HEK293T (cell line): Measurements from ENCODE around the gene ANKRD11.

ENCODE experiments used
- CTCF ChIA-PET: fragments of 350-600 bp; formaldehyde crosslinking; extraction: SDS; loops from one replicate; lab custom pipeline; 2021; ENCODE audit warnings: antibody characterized with exemption, inconsistent platforms; lab: Yijun Ruan, JAX
- POLR2A ChIA-PET: fragments of 350-600 bp; formaldehyde crosslinking; extraction: SDS; loops from one replicate; lab custom pipeline; 2020; ENCODE audit warnings: antibody characterized with exemption, inconsistent platforms; lab: Yijun Ruan, JAX
- DNase-seq: peaks from one replicate; pipeline ENCODE4 v3.0.0; 2012; ENCODE audit warnings: mixed read lengths; ENCODE audit errors: extremely low spot score
- ARNT ChIP-seq: fragments of 450-650 bp; IDR thresholded peaks from 2 replicates; pipeline ENCODE4 v1.6.1; 2017; ENCODE audit warnings: mild to moderate bottlenecking
- BHLHE40 ChIP-seq: fragments of 450-650 bp; IDR thresholded peaks from 2 replicates; pipeline ENCODE4 v1.6.1; 2016; ENCODE audit warnings: mild to moderate bottlenecking, moderate library complexity, borderline replicate concordance
- CTBP1 ChIP-seq: fragments of 450-650 bp; IDR thresholded peaks from 2 replicates; pipeline ENCODE4 v1.6.1; 2016; ENCODE audit warnings: borderline replicate concordance
- ELF4 ChIP-seq: fragments of 450-650 bp; IDR thresholded peaks from 2 replicates; pipeline ENCODE4 v1.6.1; 2017; ENCODE audit warnings: antibody characterized with exemption
- FOXA1 ChIP-seq: fragments of 450-650 bp; IDR thresholded peaks from 2 replicates; pipeline ENCODE4 v1.6.1; 2016; ENCODE audit warnings: mild to moderate bottlenecking
- FOXK2 ChIP-seq: fragments of 450-650 bp; IDR thresholded peaks from 2 replicates; pipeline ENCODE4 v1.6.1; 2016; ENCODE audit warnings: mild to moderate bottlenecking
- FOXM1 ChIP-seq: fragments of 450-650 bp; IDR thresholded peaks from 2 replicates; pipeline ENCODE4 v1.6.1; 2017; ENCODE audit warnings: mild to moderate bottlenecking, borderline replicate concordance
- HDGF ChIP-seq: fragments of 450-650 bp; IDR thresholded peaks from 2 replicates; pipeline ENCODE4 v1.6.1; 2017; ENCODE audit warnings: antibody characterized with exemption, borderline replicate concordance
- L3MBTL2 ChIP-seq: fragments of 450-650 bp; conservative IDR thresholded peaks from 2 replicates; pipeline ENCODE4 v1.6.1; 2016; ENCODE audit warnings: mild to moderate bottlenecking
- LEF1 ChIP-seq: fragments of 450-650 bp; IDR thresholded peaks from 2 replicates; pipeline ENCODE4 v1.6.1; 2017; ENCODE audit warnings: mild to moderate bottlenecking, borderline replicate concordance
- NFRKB ChIP-seq: fragments of 450-650 bp; IDR thresholded peaks from 2 replicates; pipeline ENCODE4 v1.6.1; 2016; ENCODE audit warnings: mild to moderate bottlenecking, moderate library complexity
- PKNOX1 ChIP-seq: fragments of 450-650 bp; IDR thresholded peaks from 2 replicates; pipeline ENCODE4 v1.6.1; 2016
- SP1 ChIP-seq: fragments of 450-650 bp; IDR thresholded peaks from 2 replicates; pipeline ENCODE4 v1.6.1; 2017
- SUZ12 ChIP-seq: fragments of 450-650 bp; IDR thresholded peaks from 2 replicates; pipeline ENCODE4 v1.6.1; 2016; ENCODE audit warnings: mild to moderate bottlenecking
- TARDBP ChIP-seq: fragments of 450-650 bp; IDR thresholded peaks from 2 replicates; pipeline ENCODE4 v1.6.1; 2016
- ZNF384 ChIP-seq: fragments of 450-650 bp; IDR thresholded peaks from 2 replicates; pipeline ENCODE4 v1.6.1; 2016

ANKRD11 gene

GRCh38 chr16:89374393-89374960 is 115.9 kb downstream of the ANKRD11 start:
- POLR2A ChIA-PET: interaction anchor here (0.6 to 1.2 kb wide), 2 partner anchors 9 to 115 kb away, joined by 3 to 5 read pairs; no protein-coding TSS in a partner anchor
- CTCF ChIA-PET: interaction anchor here (0.6 to 1.5 kb wide), 3 partner anchors 9 to 11 kb away, joined by 3 to 6 read pairs (median 3); no protein-coding TSS in a partner anchor
- no peak for TF ChIP-seq ELF4
- TF ChIP-seq PKNOX1: no peak
- no peak for TF ChIP-seq BHLHE40
- no peak for TF ChIP-seq ZNF384
- TF ChIP-seq SP1: no peak
- TF ChIP-seq HDGF: no peak
- TF ChIP-seq SUZ12: no peak
- peak; percentile 62 for DNase-seq

GRCh38 chr16:89373355-89374110 is 116.8 kb downstream of the ANKRD11 start:
- ChIA-PET POLR2A (interaction anchor here (1.3 kb wide), 1 partner anchor 14 kb away, joined by 4 read pairs; no protein-coding TSS in a partner anchor), CTCF (interaction anchor here (0.6 to 1.1 kb wide), 3 partner anchors 9 to 12 kb away, joined by 3 read pairs; no protein-coding TSS in a partner anchor)

GRCh38 chr16:89371968-89372634 is 118.3 kb downstream of the ANKRD11 start:
- POLR2A ChIA-PET: interaction anchor here (1.3 kb wide), 1 partner anchor 12 kb away, joined by 4 read pairs; no protein-coding TSS in a partner anchor
- no peak for DNase-seq
- CTCF ChIA-PET: no interaction called here

More at GRCh38 chr16:89373355-89374110, 116.8 kb downstream of the ANKRD11 start:
- TF ChIP-seq LEF1 (no peak), ARNT (no peak), L3MBTL2 (no peak), PKNOX1 (no peak), FOXM1 (no peak), SP1 (no peak), BHLHE40 (no peak)
- no peak for DNase-seq

GRCh38 chr16:89371386-89371785 is 119.0 kb downstream of the ANKRD11 start:
- no peak for DNase-seq
- TF ChIP-seq NFRKB: no peak
- no peak for TF ChIP-seq FOXA1
- no peak for TF ChIP-seq FOXK2
- TF ChIP-seq ARNT: no peak
- TF ChIP-seq LEF1: no peak
- no peak for TF ChIP-seq CTBP1
- no peak for TF ChIP-seq L3MBTL2
- ChIA-PET CTCF (no interaction called here), POLR2A (no interaction called here)

More at GRCh38 chr16:89371968-89372634, 118.3 kb downstream of the ANKRD11 start:
- TF ChIP-seq FOXA1: no peak
- TF ChIP-seq SP1: no peak
- no peak for TF ChIP-seq CTBP1

GRCh38 chr16:89370601-89371000 is 119.8 kb downstream of the ANKRD11 start:
- POLR2A ChIA-PET: interaction anchor here (0.8 kb wide), 1 partner anchor 118 kb away, joined by 3 read pairs; no protein-coding TSS in a partner anchor

More at GRCh38 chr16:89370601-89371000, 119.8 kb downstream of the ANKRD11 start:
- CTCF ChIA-PET: interaction anchor here (0.6 kb wide), 1 partner anchor 21 kb away, joined by 3 read pairs; no protein-coding TSS in a partner anchor
- TF ChIP-seq HDGF: no peak
- TF ChIP-seq SUZ12: no peak
- TF ChIP-seq FOXM1: no peak
- TF ChIP-seq PKNOX1: no peak
- no peak for TF ChIP-seq BHLHE40
- TF ChIP-seq FOXA1: no peak
- no peak for TF ChIP-seq ELF4
- no peak for TF ChIP-seq NFRKB
- TF ChIP-seq ZNF384: no peak
- no peak for TF ChIP-seq L3MBTL2
- no peak for TF ChIP-seq LEF1
- TF ChIP-seq CTBP1: no peak
- TF ChIP-seq FOXK2: no peak
- no peak for TF ChIP-seq TARDBP
- no peak for TF ChIP-seq SP1
- TF ChIP-seq ARNT: no peak
- DNase-seq: no peak
